ENCODE results near the gene PRDM16.
A peak's percentile ranks its signal among the peaks of the same experiment; 100 is the strongest.
"Not testable (repeated sequence)": the region's sequence is repeated elsewhere in the genome, so short reads cannot be mapped to it uniquely, and the experiment has no call there.

The PRDM16 gene

GRCh38 chr1:3084726-3085125, 15.7 kb downstream of the PRDM16 start:
- no peak for DNase-seq

- no peak for DNase-seq
These were observed 16.7 kb downstream of the PRDM16 start for GRCh38 chr1:3085721-3086120.

- DNase-seq: no peak
These were observed 17.4 kb downstream of the PRDM16 start for GRCh38 chr1:3086272-3086974.

- DNase-seq: no peak
These were observed 18.0 kb downstream of the PRDM16 start for GRCh38 chr1:3087049-3087448.

- not testable (repeated sequence) for DNase-seq
These were observed 19.1 kb downstream of the PRDM16 start for GRCh38 chr1:3087946-3088668.

GRCh38 chr1:3089490-3089889, 20.5 kb downstream of the PRDM16 start:
- DNase-seq: no peak

- DNase-seq: no peak
These were observed 22.3 kb downstream of the PRDM16 start for GRCh38 chr1:3091334-3091733.

- DNase-seq: no peak
These were observed 23.5 kb downstream of the PRDM16 start for GRCh38 chr1:3092530-3092929.

GRCh38 chr1:3093898-3094626, 25.1 kb downstream of the PRDM16 start:
- no peak for DNase-seq

- DNase-seq: no peak
These were observed 26.1 kb downstream of the PRDM16 start for GRCh38 chr1:3094863-3095780.

GRCh38 chr1:3096345-3096744, 27.3 kb downstream of the PRDM16 start:
- no peak for DNase-seq

GRCh38 chr1:3097231-3097630, 28.2 kb downstream of the PRDM16 start:
- no peak for DNase-seq

GRCh38 chr1:3097861-3098260, 28.9 kb downstream of the PRDM16 start:
- DNase-seq: no peak

GRCh38 chr1:3099861-3100260, 30.9 kb downstream of the PRDM16 start:
- DNase-seq: no peak

GRCh38 chr1:3101124-3101939, 32.3 kb downstream of the PRDM16 start:
- no peak for DNase-seq

- DNase-seq: no peak
These were observed 33.6 kb downstream of the PRDM16 start for GRCh38 chr1:3102641-3103040.

GRCh38 chr1:3103967-3104677, 35.1 kb downstream of the PRDM16 start:
- no peak for DNase-seq

- peak; percentile 38 for DNase-seq
These were observed 36.3 kb downstream of the PRDM16 start for GRCh38 chr1:3105167-3105863.

GRCh38 chr1:3106216-3106615, 37.2 kb downstream of the PRDM16 start:
- no peak for DNase-seq

- DNase-seq: no peak
These were observed 38.2 kb downstream of the PRDM16 start for GRCh38 chr1:3107201-3107600.

GRCh38 chr1:3109355-3109754, 40.4 kb downstream of the PRDM16 start:
- no peak for DNase-seq

All from fibroblast of skin of right quadriceps (primary cell).